H9 (cell line): ENCODE data around the gene TSPYL1. TPM values are rescaled to one million over a fixed set of nuclear protein-coding genes. Genes with fewer than 3 reads are reported as not detected.

ENCODE experiments used
- DNase-seq: peaks from one replicate; pipeline ENCODE4 v3.0.0-alpha.2; 2017
- H2AFZ ChIP-seq: one replicate; pipeline ENCODE4 v1.6.1; 2013; ENCODE audit warnings: mild to moderate bottlenecking, low read length, control low read depth, moderate library complexity
- H2AK5ac ChIP-seq: 2 replicates; pipeline ENCODE4 v1.6.1; 2013; ENCODE audit warnings: low read length, control low read depth, mixed read lengths; ENCODE audit not compliant: insufficient read length
- H2BK120ac ChIP-seq: one replicate; pipeline ENCODE4 v1.6.1; 2013; ENCODE audit warnings: low read depth, mild to moderate bottlenecking, low read length, control low read depth, inconsistent platforms; ENCODE audit not compliant: poor library complexity, severe bottlenecking
- H2BK12ac ChIP-seq: 2 replicates; pipeline ENCODE4 v1.6.1; 2013; ENCODE audit warnings: low read length, control low read depth, mixed read lengths, low read depth; ENCODE audit not compliant: insufficient read length
- H2BK15ac ChIP-seq: 2 replicates; pipeline ENCODE4 v1.6.1; 2013; ENCODE audit warnings: low read depth, low read length, control low read depth
- H2BK20ac ChIP-seq: one replicate; pipeline ENCODE4 v1.6.1; 2013; ENCODE audit warnings: low read depth, mild to moderate bottlenecking, low read length, control low read depth, inconsistent platforms; ENCODE audit not compliant: poor library complexity, severe bottlenecking
- H2BK5ac ChIP-seq: 2 replicates; pipeline ENCODE4 v1.6.1; 2013; ENCODE audit warnings: low read length, control low read depth, mixed read lengths; ENCODE audit not compliant: insufficient read length
- H3K14ac ChIP-seq: 2 replicates; pipeline ENCODE4 v1.6.1; 2013; ENCODE audit warnings: low read length, control low read depth; ENCODE audit not compliant: insufficient read depth
- H3K18ac ChIP-seq: 2 replicates; pipeline ENCODE4 v1.6.1; 2013; ENCODE audit warnings: low read depth, mild to moderate bottlenecking, mixed read lengths, low read length, control low read depth; ENCODE audit not compliant: insufficient read length
- H3K23ac ChIP-seq: 2 replicates; pipeline ENCODE4 v1.6.1; 2013; ENCODE audit warnings: low read length, control low read depth, mixed read lengths, low read depth; ENCODE audit not compliant: insufficient read length
- H3K23me2 ChIP-seq: 2 replicates; pipeline ENCODE4 v1.6.1; 2013; ENCODE audit warnings: low read depth, mild to moderate bottlenecking, mixed read lengths, low read length, control low read depth; ENCODE audit not compliant: insufficient read length, poor library complexity, severe bottlenecking
- H3K27ac ChIP-seq: 2 replicates; pipeline ENCODE4 v1.5.1; 2013; ENCODE audit warnings: low read length, control low read depth, mixed read lengths, low read depth; ENCODE audit not compliant: insufficient read length
- H3K27me3 ChIP-seq: 2 replicates; pipeline ENCODE4 v1.6.1; 2013; ENCODE audit warnings: low read length, control low read depth, inconsistent platforms; ENCODE audit not compliant: insufficient read depth
- H3K4ac ChIP-seq: 2 replicates; pipeline ENCODE4 v1.6.1; 2013; ENCODE audit warnings: low read depth, mild to moderate bottlenecking, control low read depth, inconsistent platforms, low read length, moderate library complexity
- H3K4me1 ChIP-seq: 2 replicates; pipeline ENCODE4 v1.6.1; 2013; ENCODE audit warnings: low read length, control low read depth, inconsistent platforms; ENCODE audit not compliant: insufficient read depth
- H3K4me2 ChIP-seq: 2 replicates; pipeline ENCODE4 v1.6.1; 2013; ENCODE audit warnings: low read length, control low read depth, mixed read lengths; ENCODE audit not compliant: insufficient read length, insufficient read depth
- H3K56ac ChIP-seq: 2 replicates; pipeline ENCODE4 v1.6.1; 2013; ENCODE audit warnings: low read depth, mild to moderate bottlenecking, mixed read lengths, low read length, control low read depth; ENCODE audit not compliant: insufficient read length
- H3K79me1 ChIP-seq: 2 replicates; pipeline ENCODE4 v1.6.1; 2013; ENCODE audit warnings: low read depth, mild to moderate bottlenecking, moderate library complexity, low read length, control low read depth, inconsistent platforms; ENCODE audit not compliant: insufficient read depth, poor library complexity, severe bottlenecking
- H3K79me2 ChIP-seq: 2 replicates; pipeline ENCODE4 v1.6.1; 2013; ENCODE audit warnings: low read length, control low read depth, inconsistent platforms; ENCODE audit not compliant: insufficient read depth
- H3K9ac ChIP-seq: 2 replicates; pipeline ENCODE4 v1.6.1; 2013; ENCODE audit warnings: low read length, control low read depth, mixed read lengths; ENCODE audit not compliant: insufficient read length; ENCODE audit errors: extremely low read depth
- H3K9me3 ChIP-seq: one replicate; pipeline ENCODE4 v1.6.1; 2013; ENCODE audit warnings: low read depth, low read length, inconsistent platforms; ENCODE audit not compliant: control insufficient read depth
- H3T11ph ChIP-seq: one replicate; pipeline ENCODE4 v1.6.1; 2013; ENCODE audit warnings: mild to moderate bottlenecking, low read length, control low read depth, inconsistent platforms
- H4K20me1 ChIP-seq: one replicate; pipeline ENCODE4 v1.6.1; 2013; ENCODE audit not compliant: control insufficient read depth, insufficient read length, insufficient read depth
- H4K5ac ChIP-seq: 2 replicates; pipeline ENCODE4 v1.6.1; 2013; ENCODE audit warnings: low read depth, mild to moderate bottlenecking, mixed read lengths, low read length, control low read depth; ENCODE audit not compliant: insufficient read length
- H4K8ac ChIP-seq: replicated peaks from 2 replicates; pipeline ENCODE4 v1.6.1; 2013; ENCODE audit warnings: low read length, control low read depth, mixed read lengths, low read depth; ENCODE audit not compliant: insufficient read length
- H4K91ac ChIP-seq: 2 replicates; pipeline ENCODE4 v1.6.1; 2013; ENCODE audit warnings: low read depth, mild to moderate bottlenecking, moderate library complexity, mixed read lengths, low read length, control low read depth; ENCODE audit not compliant: insufficient read length
- H3K27ac Mint-ChIP-seq, 3 experiments: 2 replicates in 2 of 3; 3 replicates in 1 of 3; pipeline ENCODE4 v1.8.0; 2020 to 2021; ENCODE audit warnings: mixed read lengths in 3 of 3, mild to moderate bottlenecking in 1 of 3, moderate library complexity in 1 of 3
- H3K27me3 Mint-ChIP-seq: 2 replicates; pipeline ENCODE4 v1.8.0; 2021; ENCODE audit warnings: low read depth, mild to moderate bottlenecking, moderate library complexity, mixed read lengths
- H3K36me3 Mint-ChIP-seq, 3 experiments: 2 replicates in 2 of 3; 3 replicates in 1 of 3; pipeline ENCODE4 v1.8.0; 2020 to 2021; ENCODE audit warnings: low read depth in 3 of 3, mixed read lengths in 3 of 3; ENCODE audit not compliant: insufficient read depth in 1 of 3
- H3K4me1 Mint-ChIP-seq, 2 experiments: 2 replicates each; pipeline ENCODE4 v1.8.0; 2020; ENCODE audit warnings: mixed read lengths in 2 of 2
- H3K4me3 Mint-ChIP-seq, 2 experiments: 2 replicates in 1 of 2; 3 replicates in 1 of 2; pipeline ENCODE4 v1.8.0; 2020 to 2021; ENCODE audit warnings: mild to moderate bottlenecking in 2 of 2, mixed read lengths in 2 of 2, moderate library complexity in 1 of 2
- H3K9me3 Mint-ChIP-seq, 2 experiments: 2 replicates in 1 of 2; 3 replicates in 1 of 2; pipeline ENCODE4 v1.8.0; 2020; ENCODE audit warnings: mild to moderate bottlenecking in 2 of 2, mixed read lengths in 2 of 2, moderate library complexity in 1 of 2
- WGBS: extraction: QIAGEN DNeasy Blood & Tissue Kit; methylation state at CpG from one replicate; pipeline ENCODE4 v1.1.7; 2013; ENCODE audit warnings: missing lambda C conversion rate, low lambda C conversion rate, mixed read lengths; ENCODE audit not compliant: insufficient read length; ENCODE audit errors: extremely low coverage; 5-methylcytosine and 5-hydroxymethylcytosine counted together
- total RNA-seq: library from RNA; stranded (reverse); gene quantifications from 2 replicates; pipeline ENCODE4 v1.2.1, GENCODE V29; 2021
- TF ChIP-seq, protein P1 (sequence below): fragments of 200-600 bp; sonication (generic); conservative IDR thresholded peaks from 3 replicates; pipeline ENCODE4 v1.8.0; 2021; ENCODE audit warnings: antibody characterized with exemption, mild to moderate bottlenecking

The TSPYL1 gene
- total RNA-seq, 1 experiment from 2014 or later = 75.3 TPM

DNA sequence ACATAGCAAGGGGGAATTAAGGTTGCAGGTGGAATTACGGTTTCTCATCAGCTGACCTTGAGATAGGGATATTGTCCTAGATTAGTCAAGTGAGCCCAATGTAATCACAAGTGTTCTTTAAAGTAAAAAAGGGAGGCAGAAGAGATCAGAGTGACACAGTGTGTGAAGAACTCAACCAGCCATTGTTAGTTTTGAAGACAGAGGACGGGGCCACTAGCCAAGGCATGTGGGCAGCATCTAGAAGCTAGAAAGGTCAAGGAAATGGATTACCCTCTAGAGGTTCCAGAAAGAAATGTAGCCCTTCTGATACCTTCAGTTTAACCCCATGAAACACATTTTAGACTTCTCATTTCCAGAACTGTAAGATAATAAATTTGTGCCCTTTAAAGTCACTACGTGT is 18.5 kb upstream of the TSPYL1 start:
- H3K18ac ChIP-seq = no peak overlapping the region
- no peak overlapping the region for H3K14ac ChIP-seq
- no peak overlapping the region for H3K4me2 ChIP-seq
- Mint-ChIP-seq H3K4me3 (no peak overlapping the region), H3K9me3 (peaks cover 3 to 12% of the 10 kb centered on the region in 2 experiments), H3K27ac (no peak overlapping the region), H3K27me3 (no peaks in the 10 kb centered on the region), H3K4me1 (no peaks in the 10 kb centered on the region), H3K36me3 (peaks cover 0 to 6% (median 4%) of the 10 kb centered on the region in 3 experiments; a peak in 4 of 7 replicates)
- no peak overlapping the region for H2BK20ac ChIP-seq
- no peak overlapping the region for H3K56ac ChIP-seq
- peaks cover 6% of the 10 kb centered on the region for H3K9me3 ChIP-seq
- no peaks in the 10 kb centered on the region for H3K4me1 ChIP-seq
- H2AK5ac ChIP-seq = no peak overlapping the region
- no peak overlapping the region for H3K27ac ChIP-seq
- H3K79me1 ChIP-seq = no peaks in the 10 kb centered on the region
- H2BK15ac ChIP-seq = no peak overlapping the region
- H3K79me2 ChIP-seq = no peaks in the 10 kb centered on the region
- no peaks in the 10 kb centered on the region for H3K27me3 ChIP-seq
- H4K91ac ChIP-seq = no peak overlapping the region
- no peak overlapping the region for H4K8ac ChIP-seq
- no peak overlapping the region for H2BK5ac ChIP-seq
- H4K5ac ChIP-seq = no peak overlapping the region
- DNase-seq = no peak
- H2AFZ ChIP-seq = no peak overlapping the region
- no peak overlapping the region for H2BK120ac ChIP-seq
- H3T11ph ChIP-seq = no peak overlapping the region
- H3K23ac ChIP-seq = no peak overlapping the region
- H2BK12ac ChIP-seq = no peak overlapping the region
- no peaks in the 10 kb centered on the region for H3K23me2 ChIP-seq
- no peaks in the 10 kb centered on the region for H4K20me1 ChIP-seq
- no CpG with 5 or more reads among the region's 3 CpGs for WGBS
- H3K4ac ChIP-seq = no peak overlapping the region
- TF ChIP-seq, protein P1, sequence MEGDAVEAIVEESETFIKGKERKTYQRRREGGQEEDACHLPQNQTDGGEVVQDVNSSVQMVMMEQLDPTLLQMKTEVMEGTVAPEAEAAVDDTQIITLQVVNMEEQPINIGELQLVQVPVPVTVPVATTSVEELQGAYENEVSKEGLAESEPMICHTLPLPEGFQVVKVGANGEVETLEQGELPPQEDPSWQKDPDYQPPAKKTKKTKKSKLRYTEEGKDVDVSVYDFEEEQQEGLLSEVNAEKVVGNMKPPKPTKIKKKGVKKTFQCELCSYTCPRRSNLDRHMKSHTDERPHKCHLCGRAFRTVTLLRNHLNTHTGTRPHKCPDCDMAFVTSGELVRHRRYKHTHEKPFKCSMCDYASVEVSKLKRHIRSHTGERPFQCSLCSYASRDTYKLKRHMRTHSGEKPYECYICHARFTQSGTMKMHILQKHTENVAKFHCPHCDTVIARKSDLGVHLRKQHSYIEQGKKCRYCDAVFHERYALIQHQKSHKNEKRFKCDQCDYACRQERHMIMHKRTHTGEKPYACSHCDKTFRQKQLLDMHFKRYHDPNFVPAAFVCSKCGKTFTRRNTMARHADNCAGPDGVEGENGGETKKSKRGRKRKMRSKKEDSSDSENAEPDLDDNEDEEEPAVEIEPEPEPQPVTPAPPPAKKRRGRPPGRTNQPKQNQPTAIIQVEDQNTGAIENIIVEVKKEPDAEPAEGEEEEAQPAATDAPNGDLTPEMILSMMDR = no peak
- H3K9ac ChIP-seq = no peak overlapping the region
